ENCODE results near the gene SORL1.

DNA sequence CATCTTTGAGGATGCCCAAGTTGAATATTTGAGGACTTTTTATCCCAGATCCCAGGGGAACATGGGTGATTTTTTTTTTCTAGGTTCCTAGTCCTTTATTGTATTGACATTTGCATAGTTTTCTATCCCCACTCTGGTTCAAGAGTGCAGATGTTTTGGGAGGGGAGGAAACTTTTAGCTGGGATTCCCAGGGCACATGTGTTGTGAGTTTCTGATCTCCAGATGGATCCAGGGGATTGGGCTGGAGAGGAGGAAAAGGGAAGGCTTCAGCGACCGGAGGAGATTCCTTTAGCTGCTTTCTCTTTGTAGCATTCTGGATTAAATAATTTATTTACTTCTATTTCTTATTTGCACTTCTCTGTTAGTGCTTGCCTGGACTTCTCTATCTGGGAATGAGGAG, 15.4 kb downstream of the SORL1 start:
- TF ChIP-seq, protein P1, sequence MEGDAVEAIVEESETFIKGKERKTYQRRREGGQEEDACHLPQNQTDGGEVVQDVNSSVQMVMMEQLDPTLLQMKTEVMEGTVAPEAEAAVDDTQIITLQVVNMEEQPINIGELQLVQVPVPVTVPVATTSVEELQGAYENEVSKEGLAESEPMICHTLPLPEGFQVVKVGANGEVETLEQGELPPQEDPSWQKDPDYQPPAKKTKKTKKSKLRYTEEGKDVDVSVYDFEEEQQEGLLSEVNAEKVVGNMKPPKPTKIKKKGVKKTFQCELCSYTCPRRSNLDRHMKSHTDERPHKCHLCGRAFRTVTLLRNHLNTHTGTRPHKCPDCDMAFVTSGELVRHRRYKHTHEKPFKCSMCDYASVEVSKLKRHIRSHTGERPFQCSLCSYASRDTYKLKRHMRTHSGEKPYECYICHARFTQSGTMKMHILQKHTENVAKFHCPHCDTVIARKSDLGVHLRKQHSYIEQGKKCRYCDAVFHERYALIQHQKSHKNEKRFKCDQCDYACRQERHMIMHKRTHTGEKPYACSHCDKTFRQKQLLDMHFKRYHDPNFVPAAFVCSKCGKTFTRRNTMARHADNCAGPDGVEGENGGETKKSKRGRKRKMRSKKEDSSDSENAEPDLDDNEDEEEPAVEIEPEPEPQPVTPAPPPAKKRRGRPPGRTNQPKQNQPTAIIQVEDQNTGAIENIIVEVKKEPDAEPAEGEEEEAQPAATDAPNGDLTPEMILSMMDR (IDR thresholded peaks at IDR 0.05; ENCODE audit: low read length): no peak
- TF ChIP-seq EZH2 (IDR thresholded peaks at IDR 0.05; ENCODE audit: borderline replicate concordance, low read length): no peak
